Measurements from ENCODE around the gene TRIOBP.
"Not testable (repeated sequence)": the region's sequence is repeated elsewhere in the genome, so short reads cannot be mapped to it uniquely, and the experiment has no call there.

TRIOBP gene

DNA sequence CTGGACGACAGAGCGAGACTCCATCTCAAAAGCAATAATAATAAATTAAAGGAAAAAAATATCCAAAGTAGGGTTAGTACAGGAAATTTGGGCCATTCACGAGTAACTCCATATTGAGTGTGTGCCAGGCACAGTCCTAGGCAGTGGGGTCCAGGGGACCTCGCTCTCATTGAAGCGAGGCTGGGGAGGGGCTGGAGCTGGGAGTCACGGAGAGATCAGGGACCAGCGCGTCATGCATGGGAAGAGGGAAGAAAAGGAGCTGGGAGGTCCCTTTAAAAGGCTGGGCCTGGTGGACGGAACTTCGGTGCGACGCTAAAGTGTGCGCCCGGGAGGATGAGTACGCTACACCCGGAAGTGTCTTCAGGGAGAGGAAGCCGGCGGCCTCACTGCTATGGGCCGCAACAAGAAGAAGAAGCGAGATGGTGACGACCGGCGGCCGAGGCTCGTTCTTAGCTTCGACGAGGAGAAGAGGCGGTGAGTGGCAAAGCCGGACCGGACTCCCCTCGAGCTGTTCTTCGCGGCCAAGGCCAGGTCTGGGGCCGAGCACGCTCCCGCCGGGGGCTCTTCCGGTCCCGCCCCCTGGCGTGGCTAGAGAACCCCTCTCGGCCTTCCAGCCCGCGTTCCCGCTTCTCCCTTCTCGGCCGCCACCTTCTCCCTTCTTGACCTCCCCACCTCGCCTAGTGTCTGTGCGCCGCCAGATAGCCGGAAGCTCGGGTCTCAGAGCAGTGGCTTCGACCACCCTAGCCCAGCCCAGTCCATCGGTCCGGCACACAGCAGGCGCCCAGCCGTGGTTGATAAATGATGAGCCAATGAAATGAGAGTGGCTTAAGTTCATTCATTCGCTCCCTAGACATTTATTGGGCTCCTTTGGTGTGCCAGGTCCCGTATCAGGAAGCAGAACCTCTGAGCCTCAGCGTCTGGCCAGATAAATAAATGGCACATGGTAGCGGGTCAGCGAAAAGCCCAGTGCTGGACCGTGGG, 10.6 kb upstream of the TRIOBP start, which contains the start of gene NOL12:
Gene NOL12, plus strand, starts transcription at position 342 of the 981 bp plus-strand sequence. Its CDS starts 50 bp downstream, at position 392.
- peak; percentile 31 to 67 (median 59) for DNase-seq (ENCODE audit: low read depth in 3 of 3, low spot score in 1 of 3)

DNA sequence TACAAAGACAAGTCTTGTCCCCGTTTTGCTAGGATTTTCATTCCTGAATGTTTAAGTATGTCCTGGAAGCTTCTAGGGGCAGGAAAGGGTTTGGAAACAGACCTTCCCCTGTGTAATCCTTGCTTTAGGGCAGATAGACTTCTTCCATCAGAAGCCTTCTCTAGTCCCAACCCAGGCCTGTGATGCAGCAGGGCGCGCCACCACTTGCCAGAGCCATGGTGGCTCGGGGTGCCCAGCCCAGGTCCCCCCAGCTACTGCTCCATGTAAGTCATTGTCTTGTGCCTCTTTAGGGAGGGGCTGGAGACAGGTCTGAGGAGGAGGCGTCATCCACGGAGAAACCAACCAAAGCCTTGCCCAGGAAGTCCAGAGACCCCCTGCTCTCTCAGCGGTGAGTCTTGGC, 6.4 kb upstream of the TRIOBP start:
- DNase-seq (ENCODE audit: low read depth in 3 of 3, low spot score in 1 of 3) = no peak

DNA sequence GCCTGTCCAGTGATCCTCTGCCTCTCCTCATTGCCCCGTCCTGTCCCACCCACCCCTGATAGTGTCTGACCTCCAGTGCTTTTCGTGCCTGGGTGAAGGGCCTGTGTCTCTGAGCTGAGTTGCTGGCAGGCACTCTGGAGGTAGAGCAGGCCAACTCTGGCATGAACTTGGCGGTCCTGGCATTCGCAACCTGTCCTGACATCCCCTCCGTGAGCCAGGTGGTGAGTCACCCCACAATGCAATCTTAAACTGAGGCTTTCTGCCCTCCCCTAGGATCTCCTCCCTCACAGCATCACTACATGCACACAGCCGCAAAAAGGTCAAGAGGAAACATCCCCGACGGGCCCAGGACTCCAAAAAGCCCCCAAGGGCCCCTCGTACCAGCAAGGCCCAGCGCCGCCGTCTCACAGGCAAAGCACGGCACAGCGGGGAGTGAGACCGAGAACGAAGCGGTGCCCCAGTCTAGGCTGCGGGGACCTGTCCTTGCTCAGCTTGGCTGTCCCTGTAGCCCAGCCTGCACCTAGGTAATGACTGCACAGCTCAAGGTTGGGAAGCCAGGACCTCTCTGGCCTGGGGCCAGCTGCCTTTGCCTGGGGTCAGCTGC, 5.8 kb upstream of the TRIOBP start:
- DNase-seq (ENCODE audit: low read depth in 3 of 3, low spot score in 1 of 3) = no peak

DNA sequence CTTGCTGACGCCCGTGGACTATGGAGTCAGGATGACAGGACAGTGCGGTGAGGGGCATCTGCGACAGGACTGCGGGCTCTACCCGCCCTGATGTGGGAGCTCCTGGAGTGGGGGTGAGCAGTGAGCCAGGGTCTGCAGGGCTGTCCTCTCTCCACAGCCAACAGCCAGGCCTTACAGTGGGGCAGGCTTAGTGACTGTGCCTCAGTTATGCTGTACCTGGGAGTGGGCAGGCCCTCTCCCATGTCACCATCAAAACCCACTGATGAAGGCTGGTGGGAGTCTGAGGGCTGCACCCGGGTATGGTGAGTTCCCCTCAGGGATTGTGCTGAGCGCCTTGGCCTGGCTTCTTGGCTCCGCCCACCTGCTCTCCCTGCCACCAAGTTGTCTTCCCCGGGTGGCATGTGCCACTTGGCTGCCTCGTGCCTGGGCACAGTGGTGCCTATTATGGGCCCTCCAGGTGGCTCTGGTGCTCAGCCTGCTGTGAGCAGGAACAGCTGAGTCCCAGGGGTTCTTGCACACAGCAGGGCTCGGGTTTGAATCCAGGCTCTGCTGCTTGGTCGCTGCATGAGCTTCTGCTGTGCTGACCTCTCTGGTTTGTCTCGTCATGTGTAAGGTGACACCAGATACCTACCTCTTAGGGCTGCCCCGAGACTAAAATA, 4.1 kb upstream of the TRIOBP start:
- DNase-seq (ENCODE audit: low read depth in 3 of 3, low spot score in 1 of 3) = no peak

DNA sequence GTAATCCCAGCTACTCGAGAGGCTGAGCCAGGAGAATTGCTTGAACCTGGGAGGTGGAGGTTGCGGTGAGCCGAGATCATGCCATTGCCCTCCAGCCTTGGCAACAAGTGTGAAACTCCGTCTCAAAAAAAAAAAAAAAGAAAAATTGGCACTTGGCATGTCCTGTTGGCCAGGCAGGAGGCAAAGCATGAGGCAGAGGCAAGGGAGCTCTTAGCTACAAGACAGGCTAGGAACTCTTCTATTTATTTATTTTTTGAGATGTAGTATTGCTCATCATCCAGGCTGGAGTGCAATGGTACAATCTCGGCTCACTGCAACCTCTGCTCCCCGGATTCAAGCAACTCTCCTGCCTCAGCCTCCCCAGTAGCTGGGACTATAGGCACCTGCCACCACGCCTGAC, 2.7 kb upstream of the TRIOBP start:
- DNase-seq (ENCODE audit: low read depth in 3 of 3, low spot score in 1 of 3) = not testable (repeated sequence)

DNA sequence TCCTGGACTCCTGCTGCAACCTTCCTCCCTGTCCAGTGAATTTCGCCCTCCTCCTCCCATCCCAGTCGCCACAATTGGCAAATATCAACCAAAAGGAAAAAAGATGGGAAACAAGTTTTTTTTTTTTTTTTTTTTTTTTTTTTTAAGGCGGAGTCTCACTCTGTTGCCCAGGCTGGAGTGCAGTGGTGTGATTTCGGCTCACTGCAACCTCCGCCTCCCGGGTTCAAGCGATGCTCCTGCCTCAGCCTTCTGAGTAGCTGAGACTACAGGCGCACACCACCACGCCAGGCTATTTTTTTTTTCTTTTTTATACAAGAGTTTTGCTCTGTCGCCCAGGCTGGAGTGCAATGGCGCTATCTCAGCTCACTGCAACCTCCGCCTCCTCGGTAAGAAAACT, 590 bp upstream of the TRIOBP start:
- DNase-seq (ENCODE audit: low read depth in 3 of 3, low spot score in 1 of 3) = not testable (repeated sequence)

DNA sequence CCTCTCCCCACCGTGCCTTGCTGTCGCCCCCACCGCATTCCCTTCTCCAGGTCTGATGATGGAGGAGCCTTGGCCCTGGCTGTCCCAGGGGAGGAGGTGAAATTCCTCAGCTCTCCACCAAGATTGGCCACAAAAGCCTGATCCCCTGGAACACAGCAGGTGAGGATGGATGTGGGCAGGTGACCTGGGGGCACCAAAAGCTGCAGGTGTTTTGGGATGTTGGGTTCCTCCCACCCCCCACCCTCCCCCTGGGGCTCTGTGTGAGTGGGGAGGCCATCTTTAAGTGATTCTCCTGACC, 639 bp downstream of the TRIOBP start:
- no peak for DNase-seq (ENCODE audit: low read depth in 3 of 3, low spot score in 1 of 3)

DNA sequence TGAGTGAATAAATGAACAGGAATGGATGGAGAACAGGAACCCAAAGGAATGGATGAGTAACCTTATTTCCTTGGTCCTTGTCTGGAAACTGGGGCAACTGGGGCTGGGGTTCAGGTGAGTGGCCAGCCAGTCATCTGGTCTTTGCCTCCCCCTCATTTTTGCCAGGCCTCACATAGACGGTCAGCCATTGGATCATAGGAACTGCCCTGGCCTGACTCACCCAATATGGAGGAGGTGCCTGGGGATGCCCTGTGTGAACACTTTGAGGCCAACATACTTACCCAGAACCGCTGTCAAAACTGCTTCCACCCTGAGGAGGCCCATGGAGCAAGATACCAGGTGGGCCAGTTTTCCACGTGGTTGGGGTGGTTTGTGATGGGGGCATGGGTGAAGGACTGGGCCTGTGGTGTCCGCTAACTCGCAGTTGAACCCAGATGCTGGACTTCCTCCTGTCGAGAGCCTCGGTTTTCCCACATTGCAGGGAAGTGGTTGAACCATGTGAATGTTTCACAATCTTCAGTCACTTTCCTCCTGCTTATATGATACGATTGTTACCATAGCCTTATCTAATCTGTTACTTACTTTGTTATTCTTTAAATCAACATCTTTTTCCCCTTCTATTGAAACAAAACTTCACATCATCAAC, 4.4 kb downstream of the TRIOBP start:
- DNase-seq (ENCODE audit: low read depth in 3 of 3, low spot score in 1 of 3) = no peak

DNA sequence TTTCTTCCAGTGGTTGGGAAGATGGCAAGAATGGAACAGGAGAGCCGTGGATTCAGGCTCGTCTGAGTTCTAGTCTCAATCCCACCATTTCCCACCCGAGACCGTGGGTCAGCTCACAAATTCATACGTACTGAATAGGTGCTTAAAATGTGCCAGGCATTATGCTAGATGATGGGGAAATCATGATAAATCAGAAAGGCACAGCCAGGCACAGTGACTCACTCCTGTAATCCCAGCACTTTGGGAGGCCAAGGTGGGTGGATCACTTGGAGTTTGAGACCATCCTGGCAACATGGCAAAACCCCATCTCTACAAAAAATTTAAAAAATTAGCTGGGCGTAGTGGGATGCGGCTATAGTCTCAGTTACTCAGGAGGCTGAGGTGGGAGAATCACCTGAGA, 7.1 kb downstream of the TRIOBP start:
- DNase-seq (ENCODE audit: low read depth in 3 of 3, low spot score in 1 of 3) = no peak

DNA sequence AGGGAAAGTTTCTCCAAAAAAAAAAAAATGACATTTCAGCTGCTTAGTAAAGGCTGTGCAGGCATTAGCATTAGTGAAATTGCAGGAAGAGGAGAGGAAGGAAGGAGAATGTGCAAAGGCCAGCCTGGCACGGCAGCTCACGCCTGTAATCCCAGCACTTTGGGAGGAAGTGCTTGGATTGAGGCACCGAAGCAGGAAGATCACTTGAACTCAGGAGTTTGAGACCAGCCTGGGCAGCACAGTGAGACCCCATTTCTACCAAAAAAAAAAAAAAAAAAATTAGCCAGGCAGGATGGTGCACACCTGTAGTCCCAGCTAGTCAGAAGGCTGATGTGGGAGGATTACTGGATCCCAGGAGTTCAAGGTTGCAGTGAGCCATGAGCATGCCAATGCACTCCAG, 7.8 kb downstream of the TRIOBP start:
- DNase-seq (ENCODE audit: low read depth in 3 of 3, low spot score in 1 of 3) = no peak

DNA sequence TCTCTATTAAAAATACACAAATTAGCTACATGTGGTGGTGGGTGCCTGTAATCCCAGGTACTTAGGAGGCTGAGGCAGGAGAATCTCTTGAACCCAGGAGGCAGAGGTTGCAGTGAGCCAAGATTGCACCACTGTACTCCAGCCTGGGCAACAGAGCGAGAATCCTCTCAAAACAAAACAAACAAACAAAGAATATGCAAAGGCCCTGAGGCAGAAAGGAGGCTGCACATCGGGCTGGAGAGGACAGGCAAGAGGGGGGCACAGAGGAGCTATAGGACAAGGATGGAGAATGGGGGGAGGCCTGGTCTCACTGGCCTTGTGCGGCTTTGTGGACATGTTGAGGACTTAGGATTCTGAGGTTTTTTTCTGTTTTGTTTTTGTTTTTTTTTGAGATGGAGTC, 8.4 kb downstream of the TRIOBP start:
- no peak for DNase-seq (ENCODE audit: low read depth in 3 of 3, low spot score in 1 of 3)

DNA sequence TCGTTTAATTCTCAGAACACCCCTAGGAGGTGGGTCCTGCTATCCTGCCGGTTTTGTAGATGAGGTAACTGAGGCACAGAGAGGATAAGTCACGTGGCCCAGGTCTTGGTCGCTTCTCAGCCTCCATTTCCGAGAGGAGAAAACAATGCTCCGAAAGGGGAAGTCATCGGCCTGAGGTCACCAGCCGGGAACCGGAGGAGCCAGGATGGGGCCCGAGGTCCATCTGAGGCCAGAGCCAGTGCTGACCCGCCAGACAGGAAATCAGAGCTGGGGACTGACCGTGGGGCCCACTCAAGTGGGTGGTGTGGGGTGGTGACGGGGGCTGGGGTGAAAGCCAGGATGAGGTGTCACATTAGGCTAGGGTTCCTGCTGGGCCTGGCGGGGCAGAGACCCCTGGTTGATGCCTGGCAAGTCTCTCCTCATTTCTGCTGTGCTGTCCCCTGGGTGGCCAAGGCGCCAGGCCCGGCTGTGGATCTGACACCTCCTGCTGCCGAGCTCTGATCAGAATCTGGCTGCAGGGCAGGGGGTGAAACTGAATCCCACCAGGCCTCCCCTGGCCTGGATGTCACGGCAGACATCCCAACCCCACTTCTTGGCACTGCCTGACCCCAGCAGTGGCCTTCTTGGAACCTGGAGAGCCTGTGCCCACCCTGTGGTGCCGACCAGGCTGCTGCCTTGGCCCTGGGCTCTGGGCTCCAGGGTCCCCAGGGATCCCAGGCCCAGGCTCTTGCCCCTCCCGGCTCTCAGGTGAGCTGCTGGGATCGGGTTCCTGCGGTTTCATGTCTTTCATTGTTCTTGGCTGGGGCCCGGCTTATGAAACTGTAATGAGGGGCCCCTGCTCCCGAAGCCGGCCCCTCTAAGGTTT, 12.0 kb downstream of the TRIOBP start:
- no peak for DNase-seq (ENCODE audit: low read depth in 3 of 3, low spot score in 1 of 3)

DNA sequence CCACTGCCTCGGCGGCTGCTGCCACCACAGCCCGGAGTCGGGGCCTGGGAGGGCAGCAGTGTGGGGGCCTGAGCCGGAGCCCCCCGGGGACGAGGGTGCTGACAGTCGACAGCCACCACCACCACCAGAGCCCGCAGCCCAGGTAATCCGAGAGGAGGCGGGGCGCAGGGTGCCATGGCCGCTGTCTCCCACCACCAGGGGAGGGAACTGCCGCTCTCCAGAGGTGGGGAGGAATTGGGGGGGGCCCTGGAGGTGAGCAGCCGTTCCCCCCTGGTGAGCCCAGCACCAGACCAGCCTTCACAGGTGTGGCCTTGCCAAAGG, 12.6 kb downstream of the TRIOBP start:
- DNase-seq (ENCODE audit: low read depth in 3 of 3, low spot score in 1 of 3) = no peak

DNA sequence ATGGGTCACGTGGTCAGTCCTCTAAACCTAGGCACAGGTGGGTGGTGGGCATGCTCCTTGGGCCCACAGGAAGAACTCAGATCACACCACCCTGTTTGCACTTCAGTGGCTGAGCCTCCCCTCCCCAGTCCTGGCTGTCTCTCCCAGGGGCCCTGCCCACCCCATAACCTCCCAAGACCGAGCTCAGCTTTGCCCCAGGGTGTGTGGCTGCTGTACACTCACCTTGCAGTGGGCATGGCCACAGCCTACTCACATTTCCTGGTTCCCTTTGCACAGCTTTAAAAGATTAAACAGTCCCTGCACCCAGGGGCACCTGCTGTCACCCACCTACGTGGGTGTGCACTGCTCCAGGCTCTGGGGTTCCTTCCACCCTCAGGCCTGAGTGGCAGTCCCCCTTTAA, 13.8 kb downstream of the TRIOBP start:
- no peak for DNase-seq (ENCODE audit: low read depth in 3 of 3, low spot score in 1 of 3)

DNA sequence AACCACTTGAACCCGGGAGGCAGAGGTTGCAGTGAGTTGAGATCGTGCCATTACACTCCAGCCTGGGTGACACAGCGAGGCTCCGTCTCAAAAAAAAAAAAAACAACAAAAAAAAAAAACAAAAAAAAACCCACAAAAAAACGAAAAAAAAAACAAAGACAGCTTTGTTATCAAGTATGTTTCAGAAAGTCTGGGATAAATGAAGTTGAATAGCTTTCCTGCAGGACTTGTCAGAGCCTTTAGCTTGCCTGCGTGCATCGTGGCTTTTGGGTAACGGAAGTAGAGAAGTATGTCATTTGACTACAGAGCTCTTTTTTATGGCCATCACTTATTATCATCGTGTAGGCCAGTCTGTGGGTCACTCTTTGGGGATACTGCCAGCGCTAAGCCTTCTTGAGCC, 14.6 kb downstream of the TRIOBP start:
- no peak for DNase-seq (ENCODE audit: low read depth in 3 of 3, low spot score in 1 of 3)

DNA sequence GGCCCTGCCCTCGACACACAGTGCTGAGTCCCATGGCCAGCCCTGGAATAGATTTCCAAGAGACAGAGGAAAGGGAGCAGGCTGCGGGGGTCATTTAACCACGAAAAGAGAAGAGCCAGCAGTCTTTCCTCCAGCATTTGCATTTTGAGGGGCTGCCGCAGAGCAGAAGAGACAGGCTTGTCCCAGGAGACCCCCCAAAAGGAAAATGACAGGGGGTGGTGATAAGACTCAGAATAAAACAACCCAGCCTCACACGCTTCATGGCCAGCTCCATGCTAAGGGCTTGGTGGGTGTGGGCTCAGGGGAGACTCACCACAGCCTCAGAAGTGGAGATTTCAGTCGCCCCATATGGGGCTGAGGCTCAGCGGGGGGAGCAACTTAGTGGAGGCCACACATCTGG, 16.9 kb downstream of the TRIOBP start:
- DNase-seq (ENCODE audit: low read depth in 3 of 3, low spot score in 1 of 3) = no peak

DNA sequence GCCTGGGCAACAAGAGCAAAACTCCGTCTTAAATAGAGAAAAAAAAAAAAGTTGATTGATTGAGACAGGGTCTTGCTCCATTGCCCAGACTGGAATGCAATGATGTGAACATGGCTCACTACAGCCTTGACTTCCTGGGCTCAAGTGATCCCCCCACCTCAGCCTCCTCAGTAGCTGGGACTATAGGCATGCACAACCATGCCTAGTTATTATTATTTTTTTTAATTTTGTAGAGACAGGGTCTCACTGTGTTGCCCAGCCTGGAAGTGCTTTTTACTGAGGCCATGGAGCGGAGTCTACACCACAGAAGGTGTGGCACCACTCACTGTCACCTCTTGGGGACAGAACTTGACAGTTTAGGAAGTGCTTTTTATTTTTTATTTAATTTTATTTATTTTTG, 17.8 kb downstream of the TRIOBP start:
- no peak for DNase-seq (ENCODE audit: low read depth in 3 of 3, low spot score in 1 of 3)

DNA sequence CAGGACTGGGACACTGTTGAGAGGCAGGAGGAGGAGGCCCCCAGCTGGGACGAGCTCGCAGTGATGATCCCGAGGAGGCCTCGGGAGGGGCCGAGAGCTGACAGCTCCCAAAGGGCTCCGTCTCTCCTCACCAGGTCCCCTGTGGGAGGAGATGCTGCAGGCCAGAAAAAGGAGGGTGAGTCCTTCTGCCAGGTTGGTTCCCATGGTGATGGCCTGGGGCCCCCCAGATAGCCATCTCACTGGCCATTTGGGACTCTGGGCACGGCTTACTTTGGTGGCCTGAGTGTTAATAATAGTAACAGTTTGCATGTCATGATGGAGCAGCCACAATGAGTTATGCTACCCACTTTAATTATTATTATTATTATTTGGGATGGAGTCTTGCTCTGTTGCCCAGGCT, 18.9 kb downstream of the TRIOBP start:
- DNase-seq (ENCODE audit: low read depth in 3 of 3, low spot score in 1 of 3) = no peak

DNA sequence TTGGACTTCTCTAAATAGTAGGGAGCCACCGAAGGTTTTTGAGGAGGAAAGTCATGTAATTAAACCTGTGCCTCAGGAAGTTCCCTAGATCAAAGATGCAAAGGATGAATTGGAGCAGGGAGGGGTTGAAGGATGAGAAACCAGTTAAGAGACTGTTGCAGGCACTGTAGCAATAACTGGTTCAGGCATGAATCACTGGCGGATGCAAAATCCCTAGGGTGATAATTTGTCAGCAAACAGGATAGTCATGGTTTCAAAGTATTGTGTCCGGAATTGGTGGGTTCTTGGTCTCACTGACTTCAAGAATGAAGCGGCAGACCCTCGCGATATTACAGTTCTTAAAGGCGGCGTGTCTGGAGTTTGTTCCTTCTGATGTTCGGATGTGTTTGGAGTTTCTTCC, 19.9 kb downstream of the TRIOBP start:
- no peak for DNase-seq (ENCODE audit: low read depth in 3 of 3, low spot score in 1 of 3)

DNA sequence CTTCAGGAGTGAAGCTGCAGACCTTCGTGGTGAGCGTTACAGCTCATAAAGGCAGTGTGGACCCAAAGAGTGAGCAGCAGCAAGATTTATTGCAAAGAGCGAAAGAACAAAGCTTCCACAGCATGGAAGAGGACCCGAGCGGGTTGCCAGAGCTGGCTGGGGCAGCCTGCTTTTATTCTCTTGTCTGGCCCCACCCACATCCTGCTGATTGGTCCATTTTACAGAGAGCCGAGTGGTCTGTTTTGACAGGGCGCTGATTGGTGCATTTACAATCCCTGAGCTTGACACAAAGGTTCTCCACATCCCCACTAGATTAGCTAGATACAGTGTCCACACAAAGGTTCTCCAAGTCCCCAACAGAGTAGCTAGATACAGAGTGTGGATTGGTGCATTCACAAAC, 20.4 kb downstream of the TRIOBP start:
- not testable (repeated sequence) for DNase-seq (ENCODE audit: low read depth in 3 of 3, low spot score in 1 of 3)

DNA sequence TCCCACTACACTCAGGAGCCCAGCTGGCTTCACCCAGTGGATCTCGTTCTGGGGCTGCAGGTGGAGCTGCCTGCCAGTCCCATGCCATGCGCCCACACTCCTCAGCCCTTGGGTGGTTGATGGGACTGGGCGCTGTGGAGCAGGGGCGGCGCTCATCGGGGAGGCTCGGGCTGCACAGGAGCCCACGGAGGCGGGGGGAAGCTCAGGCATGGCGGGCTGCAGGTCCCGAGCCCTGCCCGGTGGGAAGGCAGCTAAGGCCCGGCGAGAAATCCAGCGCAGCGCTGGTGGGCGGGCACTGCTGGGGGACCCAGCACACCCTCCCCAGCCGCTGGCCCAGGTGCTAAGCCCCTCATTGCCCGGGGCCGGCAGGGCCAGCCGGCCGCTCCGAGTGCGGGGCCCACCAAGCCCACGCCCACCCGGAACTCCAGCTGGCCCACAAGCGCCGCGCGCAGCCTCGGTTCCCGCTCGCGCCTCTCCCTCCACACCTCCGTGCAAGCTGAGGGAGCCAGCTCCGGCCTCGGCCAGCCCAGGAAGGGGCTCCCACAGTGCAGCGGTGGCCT, 21.0 kb downstream of the TRIOBP start:
- DNase-seq (ENCODE audit: low read depth in 3 of 3, low spot score in 1 of 3) = not testable (repeated sequence)

Measured in stimulated activated CD4-positive, alpha-beta T cell treated with anti-CD3 and anti-CD28 coated beads, TNF-alpha, amount 100 ng/mL, for 1 hour (primary cell).